Measurements from ENCODE around the gene MLST8.

The MLST8 gene

GRCh38 chr16:2212362-2213324 lies 7.4 kb downstream of the MLST8 start:
- H3K4me1 ChIP-seq (ENCODE audit: insufficient read depth, low read length), result peaks cover 11% of the 10 kb centered on the region; the same call in 1 of the 2 replicates
- no peaks in the 10 kb centered on the region for H3K9me3 ChIP-seq (ENCODE audit: control insufficient read depth, insufficient read depth, low read length)
- H3K9ac ChIP-seq (ENCODE audit: low read depth, low read length), result no peak overlapping the region
- H3K36me3 ChIP-seq (ENCODE audit: insufficient read depth, low read length), result 0 out of 2 replicates have a peak, but pooled peaks cover 2% of the 10 kb centered on the region

- Histone ChIP-seq H3K9ac (ENCODE audit: low read depth, low read length) (peak overlapping the region; percentile 91), H3K36me3 (ENCODE audit: insufficient read depth, low read length) (0 out of 2 replicates have a peak, but pooled peaks cover 2% of the 10 kb centered on the region), H3K9me3 (ENCODE audit: control insufficient read depth, insufficient read depth, low read length) (no peaks in the 10 kb centered on the region), H3K4me1 (ENCODE audit: insufficient read depth, low read length) (peaks cover 11% of the 10 kb centered on the region; the same call in 1 of the 2 replicates)
These were observed 8.8 kb downstream of the MLST8 start for GRCh38 chr16:2213817-2214718.

- Histone ChIP-seq H3K36me3 (ENCODE audit: insufficient read depth, low read length) (0 out of 2 replicates have a peak, but pooled peaks cover 2% of the 10 kb centered on the region), H3K9ac (ENCODE audit: low read depth, low read length) (peak within 1 kb of the TSS; percentile 95), H3K4me1 (ENCODE audit: insufficient read depth, low read length) (peaks cover 11% of the 10 kb centered on the region; the same call in 1 of the 2 replicates), H3K9me3 (ENCODE audit: control insufficient read depth, insufficient read depth, low read length) (no peaks in the 10 kb centered on the region)
These were observed 9.4 kb downstream of the MLST8 start, which contains the start of gene PGP for GRCh38 chr16:2214719-2214968. PGP (minus strand) TSS chr16:2214840; CDS start chr16:2214777, 63 bp downstream.

- Histone ChIP-seq H3K9me3 (ENCODE audit: control insufficient read depth, insufficient read depth, low read length) (no peaks in the 10 kb centered on the region), H3K36me3 (ENCODE audit: insufficient read depth, low read length) (0 out of 2 replicates have a peak, but pooled peaks cover 2% of the 10 kb centered on the region), H3K4me1 (ENCODE audit: insufficient read depth, low read length) (peaks cover 4% of the 10 kb centered on the region; the same call in 1 of the 2 replicates), H3K9ac (ENCODE audit: low read depth, low read length) (peak overlapping the region; percentile 32; the same call in 1 of the 2 replicates)
These were observed 11.1 kb downstream of the MLST8 start for GRCh38 chr16:2216330-2216729.

- Histone ChIP-seq H3K9me3 (ENCODE audit: control insufficient read depth, insufficient read depth, low read length) (no peaks in the 10 kb centered on the region), H3K4me1 (ENCODE audit: insufficient read depth, low read length) (no peaks in the 10 kb centered on the region), H3K9ac (ENCODE audit: low read depth, low read length) (peak within 1 kb of the TSS; percentile 93), H3K36me3 (ENCODE audit: insufficient read depth, low read length) (no peaks in the 10 kb centered on the region)
These were observed 18.1 kb downstream of the MLST8 start, which contains the start of gene E4F1 for GRCh38 chr16:2223221-2223941. E4F1 (plus strand) TSS chr16:2223591; CDS start chr16:2223614, 23 bp downstream.

- H3K4me1 ChIP-seq (ENCODE audit: insufficient read depth, low read length), result no peaks in the 10 kb centered on the region
- no peaks in the 10 kb centered on the region for H3K36me3 ChIP-seq (ENCODE audit: insufficient read depth, low read length)
- H3K9ac ChIP-seq (ENCODE audit: low read depth, low read length), result peak overlapping the region; percentile 93
- H3K9me3 ChIP-seq (ENCODE audit: control insufficient read depth, insufficient read depth, low read length), result no peaks in the 10 kb centered on the region
These were observed 18.8 kb downstream of the MLST8 start for GRCh38 chr16:2223942-2224486.

- Histone ChIP-seq H3K9me3 (ENCODE audit: control insufficient read depth, insufficient read depth, low read length) (no peaks in the 10 kb centered on the region), H3K36me3 (ENCODE audit: insufficient read depth, low read length) (no peaks in the 10 kb centered on the region), H3K4me1 (ENCODE audit: insufficient read depth, low read length) (no peaks in the 10 kb centered on the region), H3K9ac (ENCODE audit: low read depth, low read length) (no peak overlapping the region)
These were observed 21.1 kb downstream of the MLST8 start for GRCh38 chr16:2226245-2226793.

GRCh38 chr16:2226918-2227317 lies 21.7 kb downstream of the MLST8 start:
- H3K9me3 ChIP-seq (ENCODE audit: control insufficient read depth, insufficient read depth, low read length), result no peaks in the 10 kb centered on the region
- no peak overlapping the region for H3K9ac ChIP-seq (ENCODE audit: low read depth, low read length)
- H3K4me1 ChIP-seq (ENCODE audit: insufficient read depth, low read length), result no peaks in the 10 kb centered on the region
- no peaks in the 10 kb centered on the region for H3K36me3 ChIP-seq (ENCODE audit: insufficient read depth, low read length)

GRCh38 chr16:2228161-2228824 lies 23.0 kb downstream of the MLST8 start:
- H3K9ac ChIP-seq (ENCODE audit: low read depth, low read length), result no peak overlapping the region
- H3K36me3 ChIP-seq (ENCODE audit: insufficient read depth, low read length), result no peaks in the 10 kb centered on the region
- H3K4me1 ChIP-seq (ENCODE audit: insufficient read depth, low read length), result no peaks in the 10 kb centered on the region

GRCh38 chr16:2229091-2229490 lies 23.8 kb downstream of the MLST8 start:
- H3K36me3 ChIP-seq (ENCODE audit: insufficient read depth, low read length), result no peaks in the 10 kb centered on the region
- no peaks in the 10 kb centered on the region for H3K4me1 ChIP-seq (ENCODE audit: insufficient read depth, low read length)
- no peak overlapping the region for H3K9ac ChIP-seq (ENCODE audit: low read depth, low read length)

More at GRCh38 chr16:2228161-2228824, 23.0 kb downstream of the MLST8 start:
- H3K9me3 ChIP-seq (ENCODE audit: control insufficient read depth, insufficient read depth, low read length), result no peaks in the 10 kb centered on the region

GRCh38 chr16:2229632-2230250 lies 24.5 kb downstream of the MLST8 start:
- Histone ChIP-seq H3K9me3 (ENCODE audit: control insufficient read depth, insufficient read depth, low read length) (no peaks in the 10 kb centered on the region), H3K9ac (ENCODE audit: low read depth, low read length) (no peak overlapping the region), H3K4me1 (ENCODE audit: insufficient read depth, low read length) (no peaks in the 10 kb centered on the region), H3K36me3 (ENCODE audit: insufficient read depth, low read length) (no peaks in the 10 kb centered on the region)

More at GRCh38 chr16:2229091-2229490, 23.8 kb downstream of the MLST8 start:
- H3K9me3 ChIP-seq (ENCODE audit: control insufficient read depth, insufficient read depth, low read length), result no peaks in the 10 kb centered on the region

- no peak overlapping the region for H3K9ac ChIP-seq (ENCODE audit: low read depth, low read length)
- H3K36me3 ChIP-seq (ENCODE audit: insufficient read depth, low read length), result no peaks in the 10 kb centered on the region
- H3K4me1 ChIP-seq (ENCODE audit: insufficient read depth, low read length), result no peaks in the 10 kb centered on the region
- no peaks in the 10 kb centered on the region for H3K9me3 ChIP-seq (ENCODE audit: control insufficient read depth, insufficient read depth, low read length)
These were observed 25.1 kb downstream of the MLST8 start for GRCh38 chr16:2230376-2230775.

Measured in ES-I3 (cell line).